ENCODE measurements around the gene TRIM28.

DNA sequence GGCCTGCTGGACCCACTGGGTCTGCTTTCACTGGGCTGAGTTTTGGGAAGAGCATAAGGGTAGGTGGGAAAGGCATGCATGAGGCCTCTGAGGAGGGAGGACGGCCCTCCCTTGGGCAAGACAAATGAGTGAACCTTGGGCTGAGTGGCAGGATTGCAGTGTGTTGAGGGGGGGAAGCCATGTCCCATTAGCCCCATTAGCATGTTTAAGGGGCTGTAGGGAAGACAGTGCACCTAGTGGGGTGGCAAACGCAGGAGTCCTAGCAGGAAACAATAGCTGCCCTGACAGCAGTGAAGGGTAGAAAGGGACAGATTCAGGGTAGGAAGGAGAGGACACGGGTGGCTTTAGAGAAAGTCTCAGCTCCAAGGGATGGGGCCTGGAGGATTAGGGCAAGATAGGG lies 21.2 kb upstream of the TRIM28 start:
- TF ChIP-seq, protein P1, sequence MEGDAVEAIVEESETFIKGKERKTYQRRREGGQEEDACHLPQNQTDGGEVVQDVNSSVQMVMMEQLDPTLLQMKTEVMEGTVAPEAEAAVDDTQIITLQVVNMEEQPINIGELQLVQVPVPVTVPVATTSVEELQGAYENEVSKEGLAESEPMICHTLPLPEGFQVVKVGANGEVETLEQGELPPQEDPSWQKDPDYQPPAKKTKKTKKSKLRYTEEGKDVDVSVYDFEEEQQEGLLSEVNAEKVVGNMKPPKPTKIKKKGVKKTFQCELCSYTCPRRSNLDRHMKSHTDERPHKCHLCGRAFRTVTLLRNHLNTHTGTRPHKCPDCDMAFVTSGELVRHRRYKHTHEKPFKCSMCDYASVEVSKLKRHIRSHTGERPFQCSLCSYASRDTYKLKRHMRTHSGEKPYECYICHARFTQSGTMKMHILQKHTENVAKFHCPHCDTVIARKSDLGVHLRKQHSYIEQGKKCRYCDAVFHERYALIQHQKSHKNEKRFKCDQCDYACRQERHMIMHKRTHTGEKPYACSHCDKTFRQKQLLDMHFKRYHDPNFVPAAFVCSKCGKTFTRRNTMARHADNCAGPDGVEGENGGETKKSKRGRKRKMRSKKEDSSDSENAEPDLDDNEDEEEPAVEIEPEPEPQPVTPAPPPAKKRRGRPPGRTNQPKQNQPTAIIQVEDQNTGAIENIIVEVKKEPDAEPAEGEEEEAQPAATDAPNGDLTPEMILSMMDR (IDR thresholded peaks at IDR 0.05), result no peak
- TF ChIP-seq POLR2AphosphoS5 (IDR thresholded peaks at IDR 0.05; ENCODE audit: insufficient read depth in 1 of 2, low read depth in 1 of 2), result no peak
- no peak for TF ChIP-seq POLR2A (IDR thresholded peaks at IDR 0.05)
